Activated T-cell treated with anti-CD3 and anti-CD28 coated beads, Interleukin-2, amount 50 U/mL, for 1 hour (primary cell): ENCODE results near the gene FERMT1.
"Not testable (repeated sequence)": the region's sequence is repeated elsewhere in the genome, so short reads cannot be mapped to it uniquely, and the experiment has no call there.

ENCODE experiments used
- DNase-seq: peaks from one replicate; pipeline ENCODE4 v3.0.0-alpha.2; 2020

The FERMT1 gene

DNA sequence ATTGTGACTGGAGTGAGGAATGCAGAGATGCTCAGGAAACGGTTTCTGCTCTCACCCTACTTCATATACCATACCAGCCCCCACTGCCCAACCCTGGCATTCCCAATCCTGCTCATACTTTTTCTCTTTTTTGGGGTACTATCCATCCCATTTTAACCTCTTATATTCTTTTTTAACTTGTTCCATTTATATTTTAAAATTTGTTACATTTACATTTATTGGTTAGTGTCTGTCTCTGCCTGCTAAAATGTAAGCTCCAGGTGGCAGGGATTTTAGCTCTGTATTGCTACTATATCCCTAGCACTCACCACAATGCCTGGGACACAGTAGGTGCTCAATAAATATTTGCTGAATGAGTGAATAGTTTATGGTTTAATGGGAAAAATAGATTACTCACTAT is 8.1 kb downstream of the FERMT1 start:
- no peak for DNase-seq

DNA sequence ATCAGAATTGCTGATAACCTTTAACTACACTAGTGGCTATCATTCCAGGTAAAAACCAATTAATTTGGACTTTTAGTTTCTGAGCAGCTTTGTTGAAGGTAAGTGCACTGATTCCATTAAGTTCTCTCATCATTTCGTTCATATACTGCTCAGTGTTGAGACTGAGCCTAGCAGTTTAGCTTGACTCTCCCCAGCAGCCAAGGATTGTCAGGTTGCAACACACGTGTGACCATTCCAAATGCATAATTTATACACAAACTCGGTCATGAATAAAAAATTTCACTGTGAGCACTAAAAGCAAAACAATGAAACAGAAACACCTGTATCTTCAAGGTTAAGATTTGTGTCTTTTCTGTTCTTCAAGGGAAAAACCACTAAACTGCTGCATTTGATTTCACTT is 8.9 kb downstream of the FERMT1 start:
- no peak for DNase-seq

- not testable (repeated sequence) for DNase-seq
These were observed 9.9 kb downstream of the FERMT1 start for GRCh38 chr20:6112965-6113364.

GRCh38 chr20:6108330-6108729 is 14.5 kb downstream of the FERMT1 start:
- DNase-seq, result no peak

- DNase-seq, result no peak
These were observed 18.2 kb downstream of the FERMT1 start for GRCh38 chr20:6104493-6105188.

DNA sequence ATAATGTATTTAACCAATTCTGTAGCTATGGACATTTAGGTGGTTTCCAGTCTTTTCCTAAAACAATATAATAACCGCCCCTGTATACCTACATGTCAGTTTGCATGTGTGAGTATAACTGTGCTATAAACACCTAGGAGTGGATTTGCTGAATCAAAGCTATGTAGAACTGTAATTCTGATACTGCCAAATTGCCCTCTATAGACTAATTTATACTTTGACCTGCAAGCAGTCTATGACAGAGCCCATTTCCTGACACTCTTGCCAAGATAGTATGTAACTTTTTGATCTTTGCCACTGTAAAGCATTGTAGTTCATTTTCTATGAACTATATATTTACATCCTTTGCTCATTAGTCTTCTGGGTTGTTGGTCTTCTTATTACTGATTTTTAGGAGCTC is 19.5 kb downstream of the FERMT1 start:
- DNase-seq, result no peak

DNA sequence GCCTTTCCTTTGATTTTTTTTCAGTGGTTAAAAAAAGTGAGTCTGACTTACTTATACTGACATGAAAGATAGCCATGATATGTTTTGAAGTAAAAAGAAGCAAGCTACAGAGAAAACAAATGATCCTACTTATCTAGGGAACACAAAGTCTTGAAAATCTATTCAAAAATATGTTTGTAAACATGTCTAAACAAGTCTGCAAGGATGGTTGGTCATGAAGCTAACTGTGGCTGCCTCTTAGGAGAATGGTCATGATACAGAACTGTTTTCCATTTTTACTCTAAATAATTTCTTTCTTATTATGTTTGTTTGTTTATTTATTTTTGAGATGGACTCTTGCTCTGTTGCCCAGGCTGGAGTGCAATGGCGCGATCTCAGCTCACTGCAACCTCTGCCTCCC is 21.5 kb downstream of the FERMT1 start:
- DNase-seq, result no peak

DNA sequence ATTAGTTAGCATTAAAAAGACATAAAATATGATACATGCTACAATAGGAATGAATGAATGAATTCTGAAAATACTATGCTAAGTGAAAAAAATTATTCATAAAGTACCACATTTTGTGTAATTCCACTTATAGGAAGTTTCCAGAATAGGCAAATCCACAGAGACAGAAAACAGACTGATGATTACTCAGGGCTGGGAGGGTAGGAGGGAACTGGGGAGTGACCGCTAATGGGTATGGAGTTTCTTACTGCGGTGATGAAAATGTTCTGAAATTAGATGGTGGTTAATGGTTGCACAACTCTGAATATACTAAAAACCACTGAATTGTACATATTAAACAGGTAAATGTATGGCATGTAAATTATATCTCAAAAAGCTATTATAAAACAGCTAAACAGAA is 22.6 kb downstream of the FERMT1 start:
- no peak for DNase-seq

DNA sequence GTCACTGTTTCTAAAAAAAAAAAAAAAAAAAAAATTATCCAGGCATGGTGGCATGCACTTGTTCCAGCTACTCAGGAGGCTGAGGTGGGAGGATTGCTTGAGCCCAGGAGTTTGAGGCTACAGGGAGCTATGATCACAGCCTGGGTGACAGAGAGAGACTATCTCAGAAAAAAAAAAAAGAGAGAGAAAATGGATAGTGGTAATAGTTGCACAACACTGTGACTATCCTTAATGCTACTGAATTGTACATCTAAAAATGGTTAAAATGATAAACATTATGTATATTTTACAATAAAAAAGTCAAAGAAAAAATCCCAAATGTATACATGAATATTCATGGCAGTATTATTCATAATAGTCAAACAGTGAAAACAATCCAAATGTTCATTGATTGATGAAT is 23.0 kb downstream of the FERMT1 start:
- DNase-seq, result no peak

DNA sequence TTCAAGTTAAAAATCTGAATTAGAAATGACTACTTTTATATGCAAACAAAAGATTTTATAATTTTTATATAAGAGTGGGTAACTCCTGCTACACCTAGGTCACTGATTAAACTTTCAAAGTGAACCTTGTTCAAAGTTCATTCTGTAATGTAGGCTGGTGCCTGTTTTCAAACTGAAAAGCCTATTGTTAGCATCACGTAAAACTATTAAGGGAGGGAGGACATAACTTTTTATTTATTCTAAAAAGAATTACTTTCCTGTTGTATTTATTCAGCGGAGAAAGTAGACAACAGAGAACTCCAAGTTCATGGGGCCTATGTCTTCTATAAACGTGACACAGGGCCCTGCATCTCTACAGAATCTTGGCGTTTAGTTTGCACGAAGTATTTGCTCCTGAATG is 27.4 kb downstream of the FERMT1 start:
- DNase-seq, result no peak

GRCh38 chr20:6094565-6094964 is 28.3 kb downstream of the FERMT1 start:
- DNase-seq, result no peak

- no peak for DNase-seq
These were observed 28.8 kb downstream of the FERMT1 start for GRCh38 chr20:6094063-6094462.

GRCh38 chr20:6091661-6092060 is 31.2 kb downstream of the FERMT1 start:
- no peak for DNase-seq

DNA sequence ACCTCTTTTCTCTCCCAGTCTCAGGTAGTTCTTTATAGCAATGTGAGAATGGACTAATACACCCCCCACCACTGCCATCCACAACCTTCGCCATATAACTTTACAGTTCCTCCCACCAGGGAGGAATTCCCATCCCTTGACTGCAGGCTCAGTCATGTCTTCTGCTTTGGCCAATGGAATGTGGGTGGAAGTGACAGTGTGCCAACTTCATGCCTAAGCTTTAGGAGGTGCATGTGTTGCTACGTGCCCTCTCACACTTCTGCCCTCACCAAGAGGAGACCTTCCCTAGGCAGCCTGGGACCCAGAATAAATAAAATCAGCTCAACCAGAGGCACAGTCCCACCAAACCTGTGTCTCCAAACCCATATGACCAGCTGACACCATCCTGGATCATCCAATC is 36.0 kb downstream of the FERMT1 start:
- no peak for DNase-seq

GRCh38 chr20:6083926-6084325 is 38.9 kb downstream of the FERMT1 start:
- DNase-seq, result no peak

DNA sequence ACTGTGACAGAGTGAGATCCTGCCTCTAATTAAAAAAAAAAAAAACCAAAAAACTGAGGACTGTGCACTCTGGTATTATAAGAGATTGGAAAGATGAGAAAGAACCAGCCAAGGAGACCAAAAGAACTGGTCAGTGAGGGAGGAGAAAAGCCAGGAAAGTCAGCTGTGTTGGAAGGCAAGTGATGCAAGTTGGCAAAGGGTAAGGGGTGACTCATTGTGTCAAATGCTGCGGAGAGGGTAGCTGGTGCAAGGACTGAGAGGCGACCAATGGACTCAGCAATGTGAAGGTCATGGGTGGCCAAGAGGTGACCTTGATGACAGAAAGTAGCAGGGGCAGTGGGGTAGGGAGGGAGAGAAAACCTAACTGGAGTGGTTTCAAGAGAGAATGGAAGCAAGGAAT is 41.6 kb downstream of the FERMT1 start:
- DNase-seq, result no peak

- DNase-seq, result no peak
These were observed 43.8 kb downstream of the FERMT1 start for GRCh38 chr20:6079016-6079415.

GRCh38 chr20:6075428-6076219 is 47.2 kb downstream of the FERMT1 start:
- DNase-seq, result no peak

- no peak for DNase-seq
These were observed 48.0 kb downstream of the FERMT1 start for GRCh38 chr20:6074784-6075183.

GRCh38 chr20:6074145-6074561 is 48.7 kb downstream of the FERMT1 start:
- DNase-seq, result no peak

GRCh38 chr20:6070829-6071695 is 51.8 kb downstream of the FERMT1 start:
- DNase-seq, result no peak

- DNase-seq, result no peak
These were observed 53.2 kb downstream of the FERMT1 start for GRCh38 chr20:6069669-6070068.

- DNase-seq, result no peak
These were observed 55.0 kb downstream of the FERMT1 start for GRCh38 chr20:6067763-6068318.
